Fibroblast of lung (primary cell): ENCODE results near the gene TNFRSF1A.

Source experiments
- CTCF ChIP-seq, 2 donors: IDR thresholded peaks in 1 of 2; conservative IDR thresholded peaks in 1 of 2; 1 replicate in 1 of 2; 2 replicates in 1 of 2; pipeline ENCODE4 v1.5.1; 2011 to 2012; ENCODE audit warnings: low read length in 2 of 2, control low read depth in 1 of 2, inconsistent platforms in 1 of 2, low read depth in 1 of 2, mild to moderate bottlenecking in 1 of 2
- EZH2 ChIP-seq: IDR thresholded peaks from 2 replicates; pipeline ENCODE4 v1.5.1; 2012; ENCODE audit warnings: low read length, control low read depth, mild to moderate bottlenecking; ENCODE audit errors: missing control alignments

GRCh38 chr12:6376079-6376869 is 34.4 kb upstream of the TNFRSF1A start:
- TF ChIP-seq CTCF (conservative IDR thresholded peaks at IDR 0.05 in 1 of 2, IDR thresholded peaks at IDR 0.05 in 1 of 2; ENCODE audit: low read depth in 1 of 2, low read length in 2 of 2) (peak; percentile 30 to 65), EZH2 (no peak)
